WTC11 (cell line): Measurements from ENCODE around the gene PI4K2B. TPM values are rescaled to one million over a fixed set of nuclear protein-coding genes. Genes with fewer than 3 reads are reported as not detected.
"Not testable (repeated sequence)": the region's sequence is repeated elsewhere in the genome, so short reads cannot be mapped to it uniquely, and the experiment has no call there.

Experiments
- ATAC-seq: fragments of 200-7000 bp; cut with Tn5 transposase; 2 replicates; pipeline ENCODE4 v1.10.0; 2021; ENCODE audit warnings: mild to moderate bottlenecking, moderate library complexity
- CTCF ChIA-PET: fragments of 300-600 bp; sonication (Branson Sonifier 250); formaldehyde crosslinking; loops from one replicate; lab custom pipeline; 2021; ENCODE audit warnings: antibody characterized with exemption; lab: Charles Lee
- POLR2A ChIA-PET: fragments of 350-600 bp; sonication (Branson Sonifier 250); formaldehyde crosslinking; loops from one replicate; lab custom pipeline; 2021; ENCODE audit warnings: antibody characterized with exemption; lab: Charles Lee
- DNase-seq: peaks from one replicate; pipeline ENCODE4 v3.0.0; 2021; ENCODE audit warnings: low spot score
- H3K27ac Mint-ChIP-seq: 2 replicates; pipeline ENCODE4 v1.8.0; 2021; ENCODE audit warnings: mixed read lengths
- H3K27me3 Mint-ChIP-seq: 2 replicates; pipeline ENCODE4 v1.8.0; 2021; ENCODE audit warnings: low read depth, mild to moderate bottlenecking, moderate library complexity, mixed read lengths
- H3K36me3 Mint-ChIP-seq: 2 replicates; pipeline ENCODE4 v1.8.0; 2021; ENCODE audit warnings: mixed read lengths
- H3K4me1 Mint-ChIP-seq: 2 replicates; pipeline ENCODE4 v1.8.0; 2022; ENCODE audit warnings: mixed read lengths
- H3K4me3 Mint-ChIP-seq: 2 replicates; pipeline ENCODE4 v1.8.0; 2021; ENCODE audit warnings: mild to moderate bottlenecking, moderate library complexity, mixed read lengths
- H3K9me3 Mint-ChIP-seq: 2 replicates; pipeline ENCODE4 v1.8.0; 2021; ENCODE audit warnings: mixed read lengths
- GABPB1 ChIP-seq: sonication (generic); formaldehyde crosslinking; IDR thresholded peaks from 2 replicates; pipeline ENCODE4 v1.8.1; 2023; ENCODE audit warnings: mild to moderate bottlenecking, missing genetic modification reagents
- NFATC4 ChIP-seq: fragments of 250-450 bp; sonication (Bioruptor Pico); IDR thresholded peaks from 2 replicates; pipeline ENCODE4 v1.9.0; 2021; ENCODE audit warnings: mild to moderate bottlenecking
- SMAD4 ChIP-seq: sonication (generic); formaldehyde crosslinking; IDR thresholded peaks from 2 replicates; pipeline ENCODE4 v1.8.0; 2022; ENCODE audit warnings: mild to moderate bottlenecking, missing genetic modification reagents
- total RNA-seq: library from RNA; stranded (reverse); gene quantifications from 3 replicates; pipeline ENCODE4 v1.2.3, GENCODE V29; 2021

PI4K2B gene
- total RNA-seq, 1 experiment from 2014 or later = 15.1 TPM

DNA sequence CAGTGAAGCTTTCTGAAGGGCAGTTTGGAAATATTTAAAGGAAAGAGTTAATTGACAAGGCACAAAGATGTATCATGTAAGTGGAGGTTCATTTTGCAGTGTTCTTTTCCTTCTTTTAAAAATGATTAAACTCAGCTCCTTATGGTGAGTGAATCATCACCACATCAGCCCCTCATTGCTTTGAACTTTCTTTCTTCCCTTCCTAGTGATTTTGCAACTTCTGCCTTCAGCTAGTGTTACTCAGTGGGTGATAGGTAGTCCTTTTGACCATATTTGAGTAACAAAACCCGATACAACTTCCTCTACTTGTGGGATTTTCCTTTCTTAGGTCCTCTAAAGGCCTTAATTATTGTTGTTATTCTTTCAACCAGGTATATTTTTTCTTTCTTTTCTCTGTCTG lies 86.9 kb downstream of the PI4K2B start:
- Mint-ChIP-seq H3K4me3 (no peak overlapping the region), H3K9me3 (no peaks in the 10 kb centered on the region), H3K27ac (peak overlapping the region; percentile 2; the same call in 1 of the 2 replicates), H3K36me3 (peaks cover 11% of the 10 kb centered on the region), H3K27me3 (no peaks in the 10 kb centered on the region), H3K4me1 (peaks cover 8% of the 10 kb centered on the region)
- ChIA-PET POLR2A (no interaction called here), CTCF (interaction anchor here (0.5 to 1.1 kb wide), 3 partner anchors 8 to 299 kb away, joined by 3 to 7 read pairs (median 3); partner anchors contain the start of gene ZCCHC4)
- ATAC-seq (no peak), DNase-seq (no peak)
- no peak for TF ChIP-seq SMAD4

DNA sequence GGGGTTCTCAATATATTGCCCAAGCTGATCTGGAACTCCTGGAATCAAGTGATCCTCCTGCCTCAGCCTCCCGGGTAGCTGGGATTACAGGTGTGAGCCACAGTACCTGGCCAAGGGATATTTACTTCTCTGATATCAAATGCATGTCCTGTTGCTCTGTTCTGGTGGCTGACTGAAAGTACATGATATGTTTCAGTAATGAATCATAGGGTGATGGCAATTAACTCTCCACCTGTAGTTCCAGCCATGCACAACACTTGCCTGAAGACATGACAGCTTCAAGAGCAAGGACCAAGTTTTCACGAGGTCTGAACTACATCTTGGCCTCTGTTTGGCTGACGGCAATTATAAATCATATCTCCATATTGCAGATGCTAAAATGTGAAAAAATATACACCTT lies 87.9 kb downstream of the PI4K2B start:
- H3K4me3 Mint-ChIP-seq = no peak overlapping the region
- no peaks in the 10 kb centered on the region for H3K9me3 Mint-ChIP-seq
- H3K4me1 Mint-ChIP-seq = peaks cover 8% of the 10 kb centered on the region
- no peak for TF ChIP-seq NFATC4 (CRISPR knock-in tag)
- no peak for TF ChIP-seq GABPB1
- ATAC-seq (no peak), DNase-seq (no peak)
- H3K27me3 Mint-ChIP-seq = no peaks in the 10 kb centered on the region
- H3K27ac Mint-ChIP-seq = no peak overlapping the region
- H3K36me3 Mint-ChIP-seq = peaks cover 11% of the 10 kb centered on the region
- ChIA-PET POLR2A (interaction anchor here (0.6 kb wide), 1 partner anchor 11 kb away, joined by 4 read pairs; no protein-coding TSS in a partner anchor), CTCF (no interaction called here)

DNA sequence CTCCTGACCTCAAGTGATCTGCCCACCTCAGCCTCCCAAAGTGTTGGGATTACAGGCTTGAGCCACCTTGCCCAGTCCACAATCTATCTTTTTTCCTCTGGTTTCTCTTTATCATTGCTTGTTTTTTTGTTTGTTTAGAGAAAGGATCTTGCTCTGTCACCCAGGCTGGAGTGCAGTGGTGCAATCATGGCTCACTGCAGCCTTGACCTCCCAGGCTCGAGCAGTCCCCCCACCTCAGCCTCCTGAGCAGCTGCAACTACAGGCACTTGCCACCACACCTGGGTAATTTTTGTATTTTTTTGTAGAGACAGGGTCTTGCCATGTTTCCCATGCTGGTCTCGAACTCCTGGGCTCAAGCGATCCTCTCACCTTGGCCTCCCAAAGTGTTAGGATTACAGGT lies 94.6 kb downstream of the PI4K2B start:
- POLR2A ChIA-PET, H3K36me3 Mint-ChIP-seq, H3K4me3 Mint-ChIP-seq, H3K4me1 Mint-ChIP-seq, CTCF ChIA-PET, ATAC-seq, H3K27me3 Mint-ChIP-seq, DNase-seq, H3K27ac Mint-ChIP-seq, H3K9me3 Mint-ChIP-seq: not testable (repeated sequence)

Other genes with a start within 250 kb of the PI4K2B start
- 5.8 to 12.2 TPM (median 8.3 TPM) in 3 replicates for gene LGI2, start 203.1 kb upstream of the PI4K2B start, total RNA-seq
- 4.6 to 7.0 TPM (median 6.2 TPM) in 3 replicates for gene SEPSECS, start 73.6 kb upstream of the PI4K2B start, total RNA-seq
- gene ZCCHC4, start 78.7 kb downstream of the PI4K2B start, total RNA-seq = 12.4 to 13.6 TPM (median 13.3 TPM) in 3 replicates
- 33.4 to 40.5 TPM (median 35.6 TPM) in 3 replicates for gene ANAPC4, start 143.2 kb downstream of the PI4K2B start, total RNA-seq